Stimulated activated CD4-positive, alpha-beta T cell treated with anti-CD3 and anti-CD28 coated beads, Interleukin-2, amount 100 ng/mL, for 24 hours (primary cell): ENCODE results near the gene SF3B1.
"Not testable (repeated sequence)": the region's sequence is repeated elsewhere in the genome, so short reads cannot be mapped to it uniquely, and the experiment has no call there.

Source experiments
- DNase-seq, 2 donors: peaks; one replicate each; pipeline ENCODE4 v3.0.0-alpha.2; 2020

The SF3B1 gene

DNA sequence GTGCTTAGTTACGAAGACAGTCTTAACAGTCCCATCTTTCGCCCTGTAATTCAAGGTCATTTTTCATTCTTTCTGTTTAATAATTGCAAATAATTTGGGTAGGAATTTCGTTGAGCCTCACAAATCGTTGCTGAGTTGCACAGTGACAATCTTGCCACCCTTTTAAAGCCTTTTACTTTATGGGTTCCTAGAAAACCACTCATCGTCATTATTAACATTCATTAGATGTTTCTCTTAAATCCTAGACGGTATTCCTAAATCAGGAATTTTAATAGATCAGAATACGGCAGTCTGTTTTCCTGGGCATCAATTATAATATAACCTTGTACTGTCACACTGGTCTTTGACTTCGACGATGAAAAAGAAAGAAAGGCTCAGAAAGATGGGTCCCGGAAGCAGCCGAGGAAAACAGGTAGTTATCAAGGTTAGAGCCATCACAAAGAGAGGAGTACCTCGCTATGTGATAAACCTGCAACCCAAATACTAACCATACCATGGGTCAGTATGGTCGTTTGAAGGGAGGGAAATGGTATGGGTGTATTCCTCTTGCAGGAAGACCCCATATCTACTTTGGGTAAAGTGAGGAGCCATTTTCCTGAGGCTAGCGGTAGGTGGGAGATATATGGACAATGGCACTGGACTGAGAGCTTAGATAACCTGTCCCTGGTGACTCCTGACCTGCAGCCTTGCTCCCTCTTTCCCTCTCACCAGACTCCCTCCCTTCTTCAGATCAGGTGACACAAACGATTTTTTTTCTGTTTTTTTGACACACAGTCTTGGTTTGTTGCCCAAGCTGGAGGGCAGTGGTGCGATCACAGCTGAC is 981 bp upstream of the SF3B1 start:
- no peak for DNase-seq

DNA sequence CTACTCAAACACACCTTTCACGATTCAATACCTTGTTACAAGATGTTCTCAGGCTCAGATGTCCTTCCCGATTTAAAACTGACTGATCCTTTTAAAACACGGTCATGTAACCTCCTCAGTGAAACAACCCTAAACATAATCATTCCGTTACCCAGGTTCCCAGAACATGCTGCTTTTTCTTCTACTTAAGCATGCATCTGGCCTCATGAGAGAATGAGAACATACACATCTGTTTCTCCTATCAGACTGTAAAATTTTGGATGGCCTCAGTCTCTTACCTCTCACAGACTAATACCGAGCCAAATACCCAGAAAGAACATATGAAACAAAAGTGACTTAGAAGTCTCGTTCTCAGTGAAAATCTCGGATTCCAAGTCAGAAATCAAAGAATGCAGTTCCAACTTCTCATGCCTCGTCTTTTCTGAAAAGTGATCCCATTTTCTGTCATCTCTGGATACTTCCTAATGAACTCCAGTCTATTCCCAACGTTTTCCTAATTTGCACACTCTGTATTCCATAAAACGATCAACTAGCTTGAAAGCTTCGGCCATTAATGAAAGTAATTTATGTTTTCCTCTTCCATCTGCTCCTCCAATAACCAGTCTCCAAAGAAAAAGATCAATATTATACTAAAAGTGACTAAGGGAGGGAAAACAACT is 919 bp downstream of the SF3B1 start:
- DNase-seq: no peak

DNA sequence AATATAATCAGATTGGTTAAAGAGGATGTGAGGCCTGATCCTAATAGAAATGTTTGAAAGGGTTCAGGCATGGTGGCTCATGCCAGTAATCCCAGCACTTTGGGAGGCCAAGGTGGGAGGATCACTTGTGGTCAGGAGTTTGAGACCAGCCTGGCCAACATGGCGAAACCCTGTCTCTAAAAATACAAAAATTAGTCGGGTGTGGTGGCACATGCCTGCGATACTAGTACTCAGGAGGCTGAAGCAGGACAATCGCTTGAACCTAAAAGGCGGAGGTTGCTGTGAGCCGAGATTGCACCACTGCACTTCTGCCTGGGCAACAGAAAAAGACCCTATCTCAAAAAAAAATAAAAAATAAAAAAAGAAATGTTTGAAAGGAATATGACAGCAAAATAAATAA is 2.3 kb downstream of the SF3B1 start:
- DNase-seq: not testable (repeated sequence)

DNA sequence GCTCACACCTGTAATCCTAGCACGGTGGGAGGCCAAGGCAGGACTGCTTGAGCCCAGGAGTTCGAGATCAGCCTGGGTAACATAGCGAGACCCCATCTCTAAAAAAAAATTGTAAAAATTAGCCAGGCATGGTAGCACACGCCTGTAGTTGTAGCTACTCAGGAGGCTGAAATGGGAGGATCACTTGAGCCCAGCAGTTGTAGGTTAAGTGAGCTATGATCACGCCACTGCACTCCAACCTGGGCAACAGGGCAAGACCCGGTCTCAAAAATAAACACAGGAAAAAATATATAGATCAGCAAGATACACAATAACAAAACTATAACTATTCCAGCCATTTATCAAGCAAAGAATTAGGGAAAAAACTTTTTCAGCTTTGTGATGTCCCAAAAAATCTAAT is 3.0 kb downstream of the SF3B1 start:
- DNase-seq: no peak

DNA sequence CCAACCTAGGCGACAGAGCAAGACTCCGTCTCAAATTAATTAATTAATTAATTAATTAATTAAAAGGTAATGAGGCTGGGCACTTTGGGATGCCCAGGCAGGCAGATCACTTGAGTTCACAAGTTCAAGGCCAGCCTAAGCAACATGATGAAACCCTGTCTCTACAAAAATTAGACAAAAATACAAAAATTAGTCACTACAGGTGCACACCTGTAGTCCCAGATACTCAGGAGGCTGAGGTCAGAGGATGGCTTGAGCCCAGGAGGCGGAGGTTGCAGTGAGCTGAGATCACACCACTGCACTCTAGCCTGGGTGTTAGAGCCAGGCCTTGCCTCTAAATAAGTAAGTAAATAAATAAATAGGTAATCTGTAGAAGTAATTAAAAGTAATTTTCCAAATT is 6.8 kb downstream of the SF3B1 start:
- no peak for DNase-seq

DNA sequence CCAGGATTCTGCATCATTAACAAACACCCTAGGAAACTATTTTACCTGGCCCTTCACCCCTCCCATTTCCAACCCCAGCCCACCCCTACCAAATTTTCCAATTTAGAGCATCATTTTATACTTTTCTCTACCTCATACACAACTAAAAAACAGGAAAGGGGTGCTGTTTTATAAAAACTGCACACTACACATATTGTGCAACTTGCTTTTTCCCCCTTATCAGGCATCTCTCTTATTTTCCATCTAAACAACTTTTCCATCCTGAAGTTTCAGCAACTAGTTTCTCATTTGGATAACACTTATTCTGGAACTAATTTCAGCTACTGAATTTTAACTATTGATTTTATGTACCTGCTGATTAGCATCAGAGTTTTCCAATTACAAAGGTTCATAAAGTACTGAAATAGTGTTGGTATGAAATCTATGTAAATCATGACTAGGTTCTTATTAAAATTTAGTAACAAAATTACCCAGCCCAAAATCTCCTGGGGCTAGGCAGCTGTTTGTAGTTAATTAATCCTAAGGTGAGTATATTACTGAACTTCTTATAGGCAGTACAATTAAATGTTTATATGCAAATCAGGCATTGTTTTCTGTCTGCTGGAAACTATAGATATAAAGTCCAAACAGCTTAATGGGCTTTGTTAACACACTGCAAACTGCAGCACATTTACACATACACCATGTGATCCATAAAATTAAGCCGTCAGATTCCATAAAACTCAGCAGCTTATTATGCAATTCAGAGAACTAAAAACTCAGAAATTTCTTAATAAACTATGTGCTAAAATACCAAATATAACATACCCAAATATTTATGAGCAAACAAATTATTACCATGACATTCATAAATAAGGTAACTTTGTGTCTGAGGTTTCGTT is 7.9 kb downstream of the SF3B1 start:
- DNase-seq: no peak

DNA sequence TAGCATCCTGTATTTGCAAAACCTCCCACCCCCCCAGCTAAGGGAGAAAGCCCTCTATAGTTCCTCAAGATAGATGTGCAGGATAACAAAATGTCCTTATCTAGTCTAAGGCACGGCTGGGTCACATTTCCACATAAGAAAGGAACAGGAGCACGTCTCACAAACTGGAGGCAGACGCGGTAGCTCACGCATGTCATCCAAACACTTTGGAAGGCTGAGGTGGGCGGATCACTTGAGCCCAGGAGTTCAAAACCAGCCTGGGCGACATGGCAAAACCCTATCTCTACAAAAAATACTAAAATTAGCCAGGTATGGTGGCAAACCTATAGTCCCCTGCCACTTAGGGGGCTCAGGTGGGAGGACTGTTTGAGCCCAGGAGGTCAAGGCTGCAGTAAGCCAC is 9.3 kb downstream of the SF3B1 start:
- DNase-seq: no peak

DNA sequence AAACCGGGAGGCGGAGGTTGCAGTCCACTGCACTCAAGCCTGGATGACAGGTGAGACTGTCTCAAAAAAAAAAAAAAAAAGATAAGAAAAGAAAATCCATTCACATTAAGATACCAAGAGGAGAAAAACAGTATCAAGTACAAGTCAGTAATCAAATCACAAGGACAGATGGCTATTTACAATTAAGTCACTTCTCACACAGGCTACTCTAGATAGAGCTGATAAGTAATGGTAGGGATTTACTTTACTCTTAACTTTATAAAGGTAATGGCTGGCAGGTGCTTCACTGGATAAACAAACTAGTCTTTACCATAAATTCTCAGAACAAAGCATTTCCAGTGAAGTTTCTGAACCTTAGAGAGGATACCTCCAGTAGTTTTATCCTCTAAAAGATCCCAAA is 11.5 kb downstream of the SF3B1 start:
- no peak for DNase-seq

DNA sequence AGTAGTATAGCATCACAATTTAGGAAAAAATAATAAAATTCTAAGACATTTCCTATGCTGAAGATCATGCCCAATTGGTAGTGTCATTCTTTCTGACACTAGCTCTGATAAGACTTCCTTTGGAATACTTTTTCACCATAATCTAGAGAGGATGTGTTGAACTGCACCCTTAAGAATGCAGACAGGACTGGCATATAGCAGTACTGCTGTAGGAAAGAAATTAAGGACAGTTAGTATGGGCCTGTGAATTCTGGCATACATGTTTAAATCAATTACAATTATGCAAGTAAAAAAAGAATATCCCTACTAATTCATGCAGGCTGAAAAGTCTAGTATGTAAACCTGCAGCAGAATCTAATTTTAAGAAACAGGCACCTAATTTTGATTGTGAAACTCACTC is 15.4 kb downstream of the SF3B1 start:
- no peak for DNase-seq

DNA sequence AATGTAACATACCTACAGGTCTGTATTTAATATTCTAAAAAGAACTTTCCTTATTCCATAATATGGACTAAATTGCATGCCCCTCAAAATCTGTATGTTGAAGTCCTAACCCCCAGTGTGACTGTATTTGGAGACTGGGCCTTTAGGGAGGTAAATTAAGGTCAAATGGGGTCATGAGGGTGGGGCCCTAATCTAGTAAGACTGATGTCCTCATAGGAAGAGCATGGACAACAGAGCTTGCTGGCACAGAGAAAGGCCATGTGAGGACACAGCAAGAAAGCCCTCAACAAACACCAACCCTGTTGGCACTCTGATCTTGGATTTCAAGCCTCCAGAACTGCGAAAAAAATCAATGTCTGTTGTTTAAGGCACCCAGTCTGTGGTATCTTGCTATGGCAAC is 18.6 kb downstream of the SF3B1 start:
- DNase-seq: no peak

DNA sequence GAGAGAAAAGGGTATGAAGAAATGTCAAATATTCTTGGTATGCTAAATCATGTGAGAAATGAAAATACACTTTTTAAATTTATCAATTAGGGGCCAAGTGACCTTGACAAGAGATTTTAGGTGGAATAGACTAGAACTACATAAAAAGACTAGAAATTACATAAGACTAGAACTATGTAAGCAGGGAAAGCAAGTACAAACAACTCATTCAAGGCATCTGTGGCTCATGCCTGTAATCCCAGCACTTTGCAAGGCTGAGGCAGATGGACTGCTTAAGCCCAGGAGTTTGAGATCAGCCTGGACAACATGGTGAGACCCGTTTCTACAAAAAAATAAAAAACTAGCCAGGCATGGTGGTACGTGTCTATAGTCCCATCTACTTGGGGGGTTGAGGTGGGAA is 20.3 kb downstream of the SF3B1 start:
- no peak for DNase-seq

DNA sequence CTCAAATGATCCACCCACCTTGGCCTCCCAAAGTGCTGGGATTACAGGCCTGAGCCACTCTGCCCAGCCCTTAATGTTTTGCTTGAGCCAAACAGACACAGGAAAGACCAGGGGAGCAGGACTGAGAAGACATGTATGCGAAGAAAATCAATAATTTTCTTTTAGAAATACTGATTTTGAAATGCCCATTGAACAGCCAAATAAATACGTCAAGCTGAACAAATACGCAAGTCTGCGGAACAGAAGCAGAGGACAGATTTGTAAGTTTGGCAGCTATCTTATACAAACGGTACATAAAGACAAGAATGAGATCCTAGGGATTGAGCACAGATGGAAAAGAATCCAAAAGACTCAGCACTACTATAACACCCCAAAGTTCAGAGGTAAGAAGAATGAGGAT is 20.8 kb downstream of the SF3B1 start:
- no peak for DNase-seq

DNA sequence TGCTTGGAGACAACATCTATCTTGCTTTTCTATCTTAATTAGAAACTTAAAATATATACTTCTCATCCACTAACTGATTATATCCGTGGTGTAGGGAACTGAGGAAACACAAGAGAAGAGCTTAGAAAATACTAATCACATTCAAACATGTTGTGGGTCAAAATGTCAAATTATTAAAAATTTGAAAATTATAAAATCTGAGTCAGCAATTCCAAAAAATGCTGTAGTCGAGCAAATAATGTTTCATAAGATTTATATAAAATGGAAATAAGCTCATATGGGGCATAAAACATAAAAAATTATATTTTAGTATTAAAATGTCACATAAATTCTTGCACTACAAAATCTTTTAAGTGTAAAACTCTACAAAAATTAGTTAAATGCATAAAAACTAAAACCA is 29.2 kb downstream of the SF3B1 start:
- no peak for DNase-seq

DNA sequence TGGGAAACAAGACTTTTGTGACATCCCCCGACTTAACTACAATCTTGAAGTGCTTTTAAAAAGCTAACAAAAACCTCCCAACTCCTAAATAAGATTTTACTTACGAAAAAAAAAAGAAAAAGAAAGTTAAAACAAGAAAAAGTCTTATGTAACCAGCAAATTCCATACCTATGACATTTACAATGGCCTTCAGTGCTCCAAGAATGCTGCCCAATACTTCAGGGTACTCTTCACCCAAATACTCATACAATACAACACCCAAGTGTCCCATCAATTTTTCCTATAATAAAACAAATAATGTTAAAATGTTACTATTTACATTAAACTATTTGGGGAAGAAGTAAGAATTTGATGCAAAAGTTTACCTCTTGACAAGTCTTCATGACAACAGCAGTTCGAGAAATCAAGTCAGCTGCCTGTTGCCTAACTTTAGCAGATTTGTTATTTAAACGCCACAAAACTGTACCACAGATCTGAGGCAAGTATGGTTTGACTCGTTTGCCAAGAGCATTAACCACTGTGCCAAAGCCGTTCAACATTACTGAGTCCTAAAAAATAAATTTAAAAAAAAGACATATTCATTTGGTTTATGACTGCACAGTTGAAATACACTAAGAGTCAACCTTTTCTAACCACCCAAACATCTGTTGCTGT is 34.8 kb downstream of the SF3B1 start:
- DNase-seq: no peak

DNA sequence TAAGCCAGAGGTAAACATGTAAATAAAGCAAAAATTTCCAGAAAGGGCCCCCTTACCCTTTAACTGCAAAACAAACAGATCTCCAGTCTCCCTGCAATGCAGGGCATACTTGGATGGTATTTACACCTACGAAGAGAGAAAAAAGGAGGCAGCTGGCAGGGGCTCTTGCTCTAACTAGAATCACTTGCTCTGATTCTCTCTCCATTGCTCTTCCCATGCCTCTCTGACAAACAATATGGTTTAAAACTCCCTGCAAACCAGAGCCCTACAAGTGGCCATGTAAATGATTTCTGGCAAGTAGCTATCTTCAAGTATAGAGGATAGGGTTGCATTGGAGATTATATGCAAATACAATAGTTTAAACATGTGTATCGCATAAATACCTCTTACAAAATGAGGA is 35.9 kb downstream of the SF3B1 start:
- DNase-seq: no peak

DNA sequence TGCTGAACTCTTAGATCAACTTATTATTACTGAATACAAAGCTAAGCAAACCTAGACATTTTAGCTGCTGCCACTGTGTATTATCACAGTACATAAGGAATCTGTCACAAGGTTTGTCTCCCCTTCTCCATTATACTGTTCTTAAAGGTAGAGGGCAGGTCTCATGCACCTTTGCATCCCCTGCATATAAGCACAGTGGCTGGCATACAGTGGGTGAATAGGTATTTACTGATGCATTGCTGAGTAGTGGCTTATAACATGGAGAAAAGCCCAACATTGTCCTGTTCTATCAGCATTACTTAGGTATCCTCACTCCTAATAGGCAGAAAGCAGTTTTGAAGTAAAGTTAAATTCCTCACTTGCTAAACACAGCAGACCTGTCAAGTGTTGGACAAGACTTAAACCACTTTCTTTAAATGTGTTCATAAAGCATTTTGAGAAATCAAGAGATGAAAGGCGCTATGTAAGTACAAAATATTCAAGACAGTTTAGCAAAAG is 43.6 kb downstream of the SF3B1 start:
- no peak for DNase-seq

DNA sequence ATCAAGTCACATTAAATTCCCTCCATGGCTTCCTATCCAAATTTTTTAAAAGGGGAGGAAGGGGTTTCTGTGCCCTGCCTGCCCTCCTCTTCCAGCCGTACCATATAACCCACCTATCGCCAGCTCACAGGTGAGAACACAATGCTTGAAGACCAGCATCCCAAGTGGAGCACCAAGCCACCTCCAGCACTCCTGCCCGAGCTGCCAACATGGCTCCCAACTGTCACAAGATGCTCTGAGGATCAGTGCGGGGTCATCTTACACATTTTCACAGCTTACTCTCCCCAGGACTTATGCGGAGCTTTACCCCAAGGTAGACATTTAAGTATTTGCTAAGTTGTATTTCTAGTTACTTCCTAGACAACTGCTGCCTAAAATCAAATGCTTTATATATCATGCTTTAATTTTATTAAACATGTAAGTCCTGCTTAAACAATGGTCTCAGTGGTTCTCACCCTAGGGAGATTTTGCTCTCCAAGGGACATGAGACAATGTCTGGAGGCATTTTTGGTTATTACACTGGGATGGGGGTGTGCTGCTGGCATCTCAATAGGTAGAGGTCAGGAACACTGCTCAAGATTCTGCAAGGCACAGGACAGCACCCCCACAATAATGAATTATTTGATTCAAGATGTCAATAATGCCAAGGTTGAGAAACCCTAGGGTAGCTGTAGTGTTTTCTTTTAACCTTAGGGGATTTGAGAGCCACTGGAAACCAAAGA is 45.8 kb downstream of the SF3B1 start:
- DNase-seq: no peak

DNA sequence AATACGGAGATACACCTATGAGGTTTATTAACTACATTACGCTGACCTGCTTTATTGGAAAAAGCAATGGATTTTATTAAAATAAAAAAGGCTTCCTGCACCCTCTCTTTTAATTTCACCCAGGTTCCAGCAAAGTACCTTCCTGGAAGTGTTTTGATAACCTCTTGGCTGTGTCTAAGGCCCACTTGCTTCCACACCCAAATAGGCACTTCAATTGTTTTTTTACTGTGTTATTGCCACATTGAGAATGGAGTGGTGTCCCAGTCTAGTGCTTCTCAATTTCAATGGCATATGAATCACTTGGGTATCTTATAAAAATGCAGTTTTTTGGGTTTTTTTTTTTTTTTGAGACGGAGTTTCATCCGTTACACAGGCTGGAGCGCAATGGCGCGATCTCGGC is 47.6 kb downstream of the SF3B1 start:
- DNase-seq: no peak

DNA sequence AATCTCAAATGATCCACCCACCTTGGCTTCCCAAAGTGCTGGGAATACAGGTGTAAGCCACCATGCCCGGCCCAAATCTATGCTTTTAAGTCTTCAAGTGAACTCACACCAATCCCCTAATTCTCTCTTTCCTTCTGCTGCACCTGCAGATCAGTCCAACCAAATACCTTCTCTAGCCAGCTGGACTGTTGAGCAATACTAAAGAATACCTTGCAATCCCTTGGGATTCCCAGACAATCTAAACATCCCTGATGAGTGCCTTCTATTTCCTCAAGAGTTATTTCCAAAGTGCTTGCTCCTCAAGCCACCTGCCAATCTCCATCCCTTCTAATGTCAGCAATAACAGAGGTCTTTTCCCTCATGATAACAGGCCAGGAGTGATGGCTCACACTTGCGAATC is 48.6 kb downstream of the SF3B1 start:
- no peak for DNase-seq

DNA sequence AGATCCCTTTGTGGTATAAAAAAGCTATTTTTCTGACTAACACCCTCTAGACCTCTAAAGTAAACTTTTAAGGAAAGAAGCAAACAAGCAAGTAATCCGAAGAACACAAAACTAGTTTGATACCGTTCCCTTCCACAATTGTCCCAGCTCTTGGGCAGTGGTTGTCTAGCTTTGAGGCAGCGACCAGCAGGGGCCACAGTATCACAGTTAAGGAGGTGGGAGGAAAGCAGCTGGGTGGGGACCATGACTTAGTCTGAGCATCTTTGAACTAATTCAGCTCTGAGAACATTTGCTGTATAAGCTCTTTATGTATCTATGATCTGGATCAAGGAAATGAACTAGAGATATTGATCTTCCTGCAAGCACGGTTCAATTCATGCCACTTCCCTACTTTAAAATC is 51.0 kb downstream of the SF3B1 start:
- no peak for DNase-seq

DNA sequence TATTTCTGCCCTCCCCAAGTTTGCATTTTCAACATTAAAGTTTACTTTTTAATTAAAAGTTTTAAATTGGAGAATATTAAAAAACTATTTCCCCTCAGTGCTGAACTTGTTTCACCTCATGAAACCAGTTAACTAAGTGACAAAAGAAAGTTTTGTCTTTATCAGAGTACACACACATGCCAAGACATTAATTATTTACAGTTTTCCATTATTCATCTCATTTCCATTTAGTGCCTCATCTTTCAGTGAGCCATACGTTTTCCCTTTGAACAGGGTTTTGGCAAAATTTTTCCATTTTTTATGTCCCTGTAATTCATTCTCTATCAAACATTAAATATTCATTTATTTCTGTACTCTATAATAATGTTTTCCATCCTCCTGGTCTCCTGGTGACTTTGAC is 53.2 kb downstream of the SF3B1 start:
- DNase-seq: no peak

DNA sequence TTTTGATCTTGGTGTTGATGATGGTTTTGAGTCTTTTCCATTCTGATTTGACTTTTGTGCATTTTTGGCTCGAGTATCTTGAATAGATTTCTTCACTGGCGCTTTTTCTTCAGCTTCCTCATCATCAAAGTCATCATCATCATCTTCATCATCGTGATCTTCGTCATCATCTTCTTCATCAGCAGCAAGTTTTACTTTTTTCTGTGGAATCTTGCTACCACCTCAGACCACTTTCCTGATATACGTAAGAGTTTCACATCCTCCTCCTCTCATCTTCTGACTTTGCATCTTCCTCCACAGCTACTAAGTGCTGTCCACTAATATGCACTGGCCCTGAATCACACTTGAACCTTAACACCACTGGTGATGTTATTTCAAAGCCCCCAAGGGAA is 54.9 kb downstream of the SF3B1 start:
- not testable (repeated sequence) for DNase-seq
